Hindlimb muscle (tissue), 1 donor: ENCODE measurements around the gene GPR176. TPM values are rescaled to one million over a fixed set of nuclear protein-coding genes. Genes with fewer than 3 reads are reported as not detected.
"Not testable (repeated sequence)": the region's sequence is repeated elsewhere in the genome, so short reads cannot be mapped to it uniquely, and the experiment has no call there.

ENCODE experiments used
- DNase-seq: peaks from one replicate; pipeline ENCODE4 v3.0.0-alpha.2; 2013
- polyA plus RNA-seq: library from polyadenylated mRNA; unstranded; fragments of 120-200 nt; gene quantifications from one replicate; pipeline ENCODE4 v1.2.1, GENCODE V29; 2013; ENCODE audit not compliant: insufficient read length

The GPR176 gene
- polyA plus RNA-seq, 1 donor = 3.7 TPM

DNA sequence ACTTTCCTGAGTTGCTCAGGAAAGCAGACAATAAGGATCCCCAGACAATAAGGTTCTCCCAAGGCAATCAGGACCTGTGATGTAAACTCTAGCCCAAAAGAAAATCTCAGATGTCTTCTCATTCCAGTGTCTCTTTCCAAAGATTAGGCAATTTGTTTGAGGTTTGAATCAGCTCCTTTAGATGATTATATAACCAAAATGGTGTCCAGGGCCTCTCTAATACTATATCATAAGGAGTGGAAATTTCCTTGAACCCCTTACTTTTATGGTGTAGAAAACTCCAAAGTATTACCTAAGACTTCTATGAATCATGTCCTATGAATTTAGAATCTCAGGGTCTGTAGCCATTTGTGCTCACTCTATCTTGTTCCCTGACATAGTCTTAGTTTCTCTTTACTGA is 65.9 kb downstream of the GPR176 start:
- DNase-seq = no peak

DNA sequence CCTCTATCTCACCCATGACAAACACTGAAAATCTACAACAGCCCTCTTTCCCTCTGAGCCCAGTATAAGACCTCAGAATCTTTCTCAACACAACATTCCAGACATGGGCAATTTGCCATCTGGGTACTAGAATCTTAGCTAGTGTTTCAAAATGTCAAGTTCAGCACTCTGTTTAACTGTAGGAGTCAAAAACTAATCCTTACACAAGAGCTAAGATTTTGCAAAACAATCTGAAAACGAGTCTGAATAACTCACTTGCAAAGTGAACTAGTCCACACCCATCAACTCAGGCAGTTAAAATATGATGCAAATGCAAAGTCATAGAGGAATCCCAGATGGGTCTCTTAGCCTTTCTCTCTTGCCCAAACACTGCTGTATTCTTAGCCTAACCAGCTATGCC is 67.8 kb downstream of the GPR176 start:
- no peak for DNase-seq

DNA sequence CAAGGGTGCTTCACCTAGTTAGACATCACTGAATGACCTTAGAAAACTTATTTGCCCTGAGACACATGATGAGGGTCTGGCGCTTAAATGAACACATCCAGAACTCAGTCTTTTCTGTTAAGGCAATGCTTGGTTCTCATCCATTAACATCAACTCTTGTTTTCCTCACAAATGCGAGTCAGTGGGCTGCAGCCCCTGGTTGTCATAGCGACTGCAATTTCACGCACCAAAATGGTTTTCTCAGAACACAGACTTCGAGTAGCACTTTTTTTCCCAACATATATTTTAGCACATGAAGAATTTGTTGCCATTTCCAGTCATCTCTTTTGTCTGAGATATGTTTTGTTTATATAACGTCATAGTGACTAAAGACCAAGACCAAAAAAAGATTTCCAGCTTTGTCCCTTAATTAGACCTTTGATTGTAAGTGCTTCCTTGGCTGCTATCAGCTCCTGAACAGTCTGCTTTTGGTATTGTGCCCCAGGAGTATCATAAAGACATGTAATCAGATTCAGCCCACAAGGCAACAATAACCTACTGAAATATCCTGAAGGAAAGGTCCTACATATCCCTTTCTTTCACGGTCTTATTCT is 68.5 kb downstream of the GPR176 start:
- no peak for DNase-seq

DNA sequence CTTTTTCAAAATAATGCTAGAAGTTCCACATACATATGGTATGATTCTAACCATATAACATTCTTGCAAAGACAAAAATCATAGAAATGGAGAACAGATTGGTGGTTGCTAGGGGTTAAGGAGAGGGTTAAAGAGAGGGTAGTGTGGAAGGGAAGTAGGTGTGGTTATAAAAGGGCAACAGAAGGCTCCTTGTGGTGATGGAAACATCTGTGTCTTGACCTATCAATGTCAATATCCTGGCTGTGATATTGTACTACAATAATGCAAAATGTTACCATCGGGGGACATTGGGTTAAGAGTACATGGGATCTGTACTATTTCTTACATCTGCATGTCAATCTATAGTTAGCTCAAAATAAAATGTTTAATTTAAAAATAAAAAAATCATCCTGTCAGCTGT is 69.6 kb downstream of the GPR176 start:
- DNase-seq = no peak

DNA sequence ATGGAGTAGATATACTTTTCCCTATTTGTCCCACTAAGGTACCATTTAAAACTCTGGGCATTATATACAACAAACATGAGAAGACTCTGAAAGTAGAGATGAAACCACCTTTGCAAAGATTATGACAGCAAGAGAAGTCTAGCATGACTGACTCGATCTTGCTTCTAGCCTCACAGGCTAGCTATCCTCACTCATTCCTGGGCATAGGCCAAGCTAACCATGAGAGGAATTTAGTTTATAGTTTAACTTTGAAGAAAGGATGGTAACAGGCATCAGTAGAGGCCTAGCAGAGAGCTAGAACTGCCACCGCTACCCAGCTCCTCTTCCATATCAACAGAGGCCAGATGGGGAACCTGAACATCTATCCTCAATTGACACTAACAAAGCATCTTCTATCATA is 74.0 kb downstream of the GPR176 start:
- DNase-seq = no peak

DNA sequence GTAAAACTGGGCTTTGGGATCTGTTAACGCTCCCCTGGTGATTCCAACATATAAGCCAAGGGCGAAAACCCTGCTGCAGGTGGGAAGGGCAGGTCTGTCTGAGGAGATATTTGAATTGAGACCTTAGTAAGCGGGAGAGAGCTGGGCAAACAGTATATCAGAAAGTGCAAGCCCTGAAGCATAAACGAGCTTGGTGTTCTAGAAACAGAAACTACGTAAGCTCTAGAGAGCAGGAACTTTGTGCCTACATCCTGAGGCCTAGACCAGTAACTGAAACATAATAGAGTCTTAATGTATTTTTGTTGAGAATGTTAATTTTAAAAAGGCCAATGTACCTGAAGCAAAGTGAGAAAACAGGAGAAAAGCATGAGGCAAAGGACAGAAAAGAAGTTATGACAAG is 74.5 kb downstream of the GPR176 start:
- no peak for DNase-seq

DNA sequence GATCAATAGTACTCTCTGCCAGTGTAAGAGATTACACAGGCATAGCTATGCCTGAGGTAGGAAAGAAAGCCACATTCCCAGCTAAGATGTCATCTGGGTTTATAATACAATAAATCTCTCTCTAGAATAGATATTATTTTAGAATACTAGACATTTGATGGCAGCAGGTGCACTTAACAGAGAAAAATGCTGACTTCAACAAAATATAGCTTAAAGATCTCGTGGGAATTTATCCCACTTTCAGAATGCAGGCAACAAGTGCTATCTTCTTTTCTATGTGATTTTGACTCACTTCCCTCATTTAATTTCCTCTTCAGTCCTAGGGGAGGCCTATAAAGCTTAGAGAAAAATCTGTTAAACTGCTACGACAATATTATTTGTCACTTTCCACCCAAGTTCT is 76.5 kb downstream of the GPR176 start:
- DNase-seq = no peak

DNA sequence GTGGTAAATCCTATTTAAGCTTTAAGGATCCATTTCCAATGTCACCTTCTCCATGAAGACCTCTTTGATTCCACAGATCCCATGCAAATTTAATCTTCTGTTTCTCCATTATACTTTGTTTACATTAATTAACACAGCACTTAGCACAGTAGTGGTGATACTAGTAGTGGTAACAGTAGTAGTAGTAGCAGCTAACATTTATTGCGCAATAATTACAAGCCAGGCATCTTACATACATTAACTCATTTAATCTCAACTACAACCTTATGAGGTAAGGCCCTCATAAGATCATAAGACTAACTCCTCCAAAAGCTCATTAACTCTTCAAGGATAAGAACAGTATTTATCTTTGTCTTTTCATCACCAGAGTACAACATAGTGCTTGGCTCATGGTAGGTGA is 82.6 kb downstream of the GPR176 start:
- no peak for DNase-seq

DNA sequence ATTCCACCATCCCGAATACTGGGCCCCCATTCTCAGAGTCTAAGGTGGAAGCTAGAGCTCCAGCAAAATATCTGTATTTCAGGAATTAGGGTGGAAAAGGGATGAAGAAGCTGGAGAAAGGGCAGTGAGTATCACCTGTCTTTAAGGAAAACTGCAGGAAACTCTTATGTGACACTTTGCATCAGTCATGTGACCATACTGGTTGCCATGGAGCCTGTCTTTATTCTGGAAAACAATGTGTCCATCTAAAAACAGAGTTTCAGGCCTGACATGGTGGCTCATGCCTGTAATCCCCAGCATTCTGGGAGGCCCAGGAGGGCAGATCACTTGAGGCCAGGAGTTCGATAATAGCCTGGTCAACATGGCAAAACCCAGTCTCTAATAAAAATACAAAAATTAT is 84.5 kb downstream of the GPR176 start:
- DNase-seq = no peak

DNA sequence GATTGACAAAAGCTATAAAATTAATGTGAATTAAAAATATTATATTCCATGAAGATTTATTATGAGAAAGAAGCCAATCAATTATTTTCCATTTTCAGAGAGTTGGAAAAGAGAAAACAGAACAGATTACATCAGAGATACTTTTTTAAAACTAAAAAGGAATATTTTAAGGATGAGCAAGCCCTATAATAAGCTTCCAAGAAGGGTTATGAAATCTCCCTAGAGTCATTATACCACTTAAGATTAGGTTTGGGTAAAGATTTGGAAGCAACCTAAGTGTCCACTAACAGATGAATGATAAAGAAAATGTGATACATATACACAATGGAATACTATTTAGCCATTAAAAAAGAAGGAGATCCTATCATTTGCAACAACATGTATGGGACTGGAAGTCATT is 85.8 kb downstream of the GPR176 start:
- no peak for DNase-seq

DNA sequence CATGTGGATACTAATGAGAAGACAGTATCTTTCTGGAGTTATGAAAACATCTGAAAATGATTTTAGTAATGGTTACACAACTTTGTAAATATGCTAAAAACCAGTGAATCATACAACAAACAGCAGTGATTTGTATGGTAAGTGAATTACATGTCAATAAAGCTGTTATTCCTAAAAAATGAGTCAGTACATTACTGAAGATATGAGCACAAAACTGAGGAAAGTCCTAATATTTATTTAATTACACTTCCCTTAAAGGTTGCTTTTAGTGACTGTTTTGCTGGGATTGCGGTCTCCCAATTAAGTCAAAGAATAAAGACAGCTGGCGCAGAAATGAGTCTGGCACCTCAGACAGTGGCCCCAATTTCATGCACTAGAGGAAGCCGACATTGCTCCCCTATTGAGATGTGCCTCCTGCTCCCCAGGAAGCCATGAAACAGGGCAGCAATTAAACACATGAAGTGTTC is 86.5 kb downstream of the GPR176 start:
- DNase-seq = no peak

DNA sequence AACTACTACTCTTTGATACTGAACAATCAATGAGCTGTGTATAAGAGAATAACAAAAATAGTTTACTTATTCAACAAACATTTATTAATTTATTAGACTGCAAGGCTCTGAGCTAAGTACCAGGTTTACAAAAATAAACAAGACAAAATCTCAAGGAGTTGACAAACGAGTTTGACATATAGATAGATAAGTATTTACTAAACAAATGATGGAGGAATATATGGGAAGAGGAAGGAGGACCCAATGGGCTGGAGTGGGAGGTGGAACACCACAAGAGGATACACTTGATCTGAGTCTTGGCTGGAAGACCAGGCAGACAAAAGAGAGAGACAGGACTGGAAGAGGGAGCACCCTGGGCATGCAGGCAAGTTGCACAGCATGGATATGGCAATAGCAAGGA is 89.9 kb downstream of the GPR176 start:
- DNase-seq = no peak

DNA sequence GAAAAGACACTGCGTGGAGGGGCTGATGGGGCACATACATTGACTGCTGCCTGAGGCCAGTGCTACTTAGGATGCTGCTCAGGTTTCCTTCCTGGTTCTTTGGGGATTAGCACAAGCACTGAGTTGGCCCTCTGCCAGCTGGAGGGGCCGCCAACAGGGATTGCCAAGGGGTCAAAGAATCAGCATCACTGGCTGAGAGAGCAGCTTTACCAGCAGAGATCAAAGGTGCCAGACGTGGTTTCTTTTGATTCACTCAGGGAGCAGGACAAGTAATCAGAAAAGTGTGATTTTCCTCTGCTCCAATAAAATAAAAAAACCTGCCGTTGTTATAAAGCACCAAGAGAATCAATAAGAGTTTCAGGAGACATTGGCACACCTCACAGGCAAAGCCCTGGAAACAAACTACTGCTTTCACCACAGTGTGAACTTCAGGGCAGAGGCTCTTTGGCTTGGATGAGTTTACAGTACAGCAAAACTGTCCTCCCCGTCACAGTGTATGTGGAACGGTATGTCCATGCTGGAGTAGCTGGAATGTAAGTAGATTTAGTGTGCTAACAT is 91.6 kb downstream of the GPR176 start:
- DNase-seq = no peak

DNA sequence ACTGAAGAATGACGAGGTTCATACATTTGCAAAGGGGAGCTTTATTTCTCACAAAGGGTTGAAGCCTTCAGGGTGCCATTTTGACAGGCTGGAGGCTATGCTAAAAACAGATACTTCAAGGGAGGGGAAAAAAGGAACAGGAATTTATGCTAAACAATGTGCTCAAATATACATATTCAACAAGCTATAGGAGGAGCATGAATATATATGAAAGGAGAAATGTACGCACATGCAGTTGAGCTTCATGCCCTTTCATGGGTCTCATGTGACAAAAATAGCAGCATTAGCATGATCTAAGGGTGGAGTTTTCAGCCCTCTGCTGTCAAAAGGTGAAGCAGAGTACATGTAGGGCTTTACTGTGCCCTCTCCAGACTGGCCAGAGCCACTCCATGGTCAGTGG is 93.1 kb downstream of the GPR176 start:
- no peak for DNase-seq

DNA sequence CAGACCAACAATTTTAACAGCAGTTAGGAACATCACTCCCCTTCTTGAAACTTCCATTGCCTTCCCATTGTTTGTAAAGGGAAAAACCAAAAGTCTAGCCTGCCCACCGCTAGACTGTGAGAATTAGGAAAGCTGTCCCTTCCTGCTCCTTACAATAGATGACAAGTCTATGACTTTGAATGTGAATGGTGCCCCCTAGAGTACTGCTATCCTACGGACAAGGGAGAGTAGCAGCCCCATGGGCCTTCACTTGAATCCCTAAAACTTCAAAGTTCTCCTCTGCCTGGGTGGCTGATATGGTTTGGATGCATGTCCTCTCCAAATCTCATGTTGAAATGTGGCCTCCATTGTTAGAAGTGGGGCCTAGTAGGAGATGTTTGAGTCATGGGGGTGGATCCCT is 96.4 kb downstream of the GPR176 start:
- DNase-seq = no peak

DNA sequence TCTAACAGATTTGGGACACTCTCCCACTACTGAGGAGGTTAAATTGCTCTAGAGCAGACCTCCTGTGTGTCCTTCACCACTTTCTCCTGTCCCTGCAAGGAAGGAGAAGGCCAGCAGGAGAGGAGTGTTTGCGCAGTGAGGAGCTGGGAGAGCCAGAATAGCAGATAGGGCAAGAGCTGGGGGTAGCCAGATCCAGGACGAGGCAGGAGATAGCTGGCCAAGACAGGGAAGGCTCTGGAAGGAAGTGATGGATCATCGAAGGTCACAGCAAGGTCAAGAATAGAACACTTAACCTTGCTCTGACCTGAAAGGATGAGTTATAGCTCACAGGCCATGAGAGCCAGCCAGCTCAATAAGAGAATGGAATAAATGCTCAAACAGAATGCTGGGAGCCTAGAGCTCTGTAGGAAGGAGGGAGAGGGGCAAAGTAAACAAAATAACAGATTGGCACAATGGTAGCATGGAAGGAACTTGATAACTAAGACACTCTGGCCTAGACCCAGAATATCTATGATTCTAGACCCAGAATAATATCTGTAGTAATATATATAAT is 99.9 kb downstream of the GPR176 start:
- no peak for DNase-seq

DNA sequence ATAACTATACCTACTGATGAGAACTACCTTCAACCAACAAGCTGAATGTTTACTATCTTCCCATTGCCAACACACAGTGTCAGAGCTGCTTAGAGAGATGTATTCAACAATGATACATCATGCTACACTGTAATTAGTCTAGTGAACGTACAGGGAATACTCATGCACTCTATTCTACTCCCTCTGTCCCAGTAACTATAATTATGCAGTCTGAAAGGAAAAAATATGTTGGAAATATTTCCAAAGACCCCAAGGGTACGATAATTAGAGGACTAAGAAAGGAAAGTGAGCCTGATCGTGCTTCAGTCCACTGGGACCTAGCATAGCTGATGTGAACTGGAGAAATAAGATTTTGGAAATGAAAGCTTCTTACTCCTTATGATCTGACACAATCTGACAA is 100.5 kb downstream of the GPR176 start:
- DNase-seq = no peak

DNA sequence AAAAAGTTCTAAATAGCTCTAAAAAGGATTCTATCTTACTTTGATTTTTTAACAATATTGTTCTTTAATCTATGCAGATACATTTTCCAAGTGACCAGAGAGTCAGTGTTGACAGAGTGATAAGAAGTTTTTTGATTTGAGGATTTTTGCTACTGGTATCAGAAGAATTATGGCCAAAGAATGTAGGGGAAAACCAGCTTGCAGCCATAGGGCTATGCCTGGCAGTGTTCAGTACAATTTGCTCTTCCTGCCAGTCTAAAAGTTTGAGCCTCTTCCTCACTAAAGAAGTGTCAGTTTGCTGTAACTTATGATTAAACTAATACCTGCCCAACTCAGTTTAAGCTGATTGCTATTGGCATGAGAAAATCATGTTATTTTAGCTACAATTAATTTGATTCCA is 102.2 kb downstream of the GPR176 start:
- DNase-seq = no peak

DNA sequence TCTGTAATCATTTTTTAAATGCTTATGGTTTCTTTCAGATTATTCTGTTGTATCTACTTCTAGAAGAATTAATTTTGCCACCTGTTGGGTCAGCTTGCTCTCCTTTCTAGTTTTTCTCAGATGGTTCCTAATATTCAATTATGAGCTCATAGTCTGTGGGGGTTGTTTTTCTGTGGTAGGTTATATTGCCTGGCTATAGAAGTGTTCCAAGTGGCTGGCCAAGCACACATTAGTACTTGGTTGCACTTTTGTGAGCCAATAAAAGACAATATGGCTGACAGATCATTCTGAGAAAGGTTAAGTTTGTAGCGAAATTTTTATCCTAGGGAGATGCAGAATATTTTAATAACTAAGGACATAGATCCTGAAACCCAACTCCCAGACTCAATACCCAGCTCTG is 105.6 kb downstream of the GPR176 start:
- DNase-seq = no peak

DNA sequence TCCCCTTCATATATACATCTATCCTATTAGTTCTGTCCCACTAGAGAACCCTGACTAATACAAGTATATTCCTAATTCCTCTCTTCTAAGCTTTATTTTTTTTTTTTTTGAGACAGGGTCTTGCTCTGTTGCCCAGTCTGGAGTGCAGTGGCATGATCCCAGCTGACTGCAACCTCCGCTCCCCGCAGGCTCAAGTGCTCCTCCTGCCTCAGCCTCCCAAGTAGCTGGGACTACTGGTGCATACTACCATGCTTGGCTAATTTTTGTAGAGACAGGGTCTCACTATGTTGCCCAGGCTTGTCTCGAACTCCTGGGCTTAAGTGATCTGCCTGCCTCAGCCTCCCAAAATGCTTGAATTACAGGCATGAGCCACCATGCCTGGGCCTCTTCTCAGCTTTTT is 107.4 kb downstream of the GPR176 start:
- not testable (repeated sequence) for DNase-seq

DNA sequence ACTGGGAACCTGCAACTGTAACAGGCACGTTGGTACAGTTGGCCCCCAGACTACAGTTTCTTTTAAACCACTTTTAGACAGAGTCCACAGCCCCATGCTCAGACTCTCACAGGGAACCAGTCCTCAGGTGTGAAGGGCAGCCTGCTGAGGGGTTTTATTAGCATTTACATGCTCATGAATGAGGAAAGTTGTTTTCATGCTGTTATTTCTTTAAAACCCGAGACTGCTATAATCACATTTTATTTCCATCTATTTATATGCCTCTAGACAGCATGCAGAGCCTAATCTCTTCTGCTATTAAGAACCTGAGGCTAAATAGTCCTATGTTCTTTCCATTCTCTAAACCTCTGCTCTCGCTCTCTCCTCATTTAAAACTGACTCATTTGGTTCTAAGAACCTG is 111.2 kb downstream of the GPR176 start:
- no peak for DNase-seq

DNA sequence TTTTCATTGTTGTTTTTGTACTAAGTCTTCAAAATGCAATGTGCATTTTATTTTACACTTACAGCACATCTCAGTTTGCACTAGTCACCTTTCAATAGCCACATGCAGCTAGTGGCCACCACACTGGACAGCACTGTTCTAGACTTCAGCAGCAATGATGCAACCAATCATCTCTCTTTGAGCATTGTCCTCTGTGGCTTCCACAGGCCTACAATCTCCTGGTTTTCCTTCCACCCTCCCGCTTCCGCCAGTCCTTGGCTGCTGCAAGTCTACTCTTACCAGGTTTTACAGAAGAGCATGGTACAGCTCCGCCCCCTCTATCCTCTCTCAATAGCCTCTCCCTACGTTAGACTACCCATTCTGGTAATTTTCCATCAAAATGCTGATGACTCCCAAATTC is 112.3 kb downstream of the GPR176 start:
- DNase-seq = no peak

DNA sequence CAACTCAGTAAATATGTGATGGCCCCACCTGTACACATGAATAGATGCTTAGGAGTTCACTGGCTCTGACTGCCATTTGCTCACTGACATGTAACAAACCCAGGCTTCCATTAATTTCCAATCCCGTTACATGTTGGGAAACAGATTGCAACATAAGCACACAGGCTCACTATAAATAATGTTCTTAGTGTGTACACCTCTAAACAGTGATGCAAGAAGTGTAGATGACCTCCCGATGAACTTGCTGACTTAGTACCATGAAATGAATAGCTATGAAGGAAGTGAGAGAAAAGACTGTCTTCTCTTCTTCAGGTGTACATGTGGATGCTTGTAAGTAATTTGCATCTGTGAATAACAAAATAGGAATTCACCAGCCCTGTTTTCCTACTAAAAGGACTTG is 116.0 kb downstream of the GPR176 start:
- DNase-seq = no peak

DNA sequence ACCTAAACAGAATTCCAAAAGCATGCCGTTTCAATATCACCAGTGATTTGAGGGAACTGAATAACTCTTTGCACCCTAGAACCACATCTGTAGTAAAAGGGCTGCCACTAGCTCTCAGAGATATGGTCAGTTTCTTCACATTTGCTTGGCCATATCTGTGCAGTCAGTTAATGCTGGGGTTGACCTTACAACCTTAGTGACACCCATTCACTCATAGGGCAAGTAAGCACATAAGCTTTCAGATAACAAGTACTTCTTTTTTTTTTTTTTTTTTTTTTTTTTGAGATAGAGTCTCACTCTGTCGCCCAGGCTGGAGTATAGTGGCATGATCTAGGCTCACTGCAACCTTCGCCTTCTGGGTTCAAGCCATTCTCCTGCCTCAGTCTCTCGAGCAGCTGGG is 117.0 kb downstream of the GPR176 start:
- DNase-seq = no peak
